Endothelial cell of hepatic sinusoid (primary cell): ENCODE measurements around the gene ECE2.

Experiments
- in situ Hi-C: cut with HindIII; loops from 2 replicates; pipeline ENCODE4 v1.10.0; 2017; ENCODE audit warnings: low sequenced_read_pairs

Gene ECE2

DNA sequence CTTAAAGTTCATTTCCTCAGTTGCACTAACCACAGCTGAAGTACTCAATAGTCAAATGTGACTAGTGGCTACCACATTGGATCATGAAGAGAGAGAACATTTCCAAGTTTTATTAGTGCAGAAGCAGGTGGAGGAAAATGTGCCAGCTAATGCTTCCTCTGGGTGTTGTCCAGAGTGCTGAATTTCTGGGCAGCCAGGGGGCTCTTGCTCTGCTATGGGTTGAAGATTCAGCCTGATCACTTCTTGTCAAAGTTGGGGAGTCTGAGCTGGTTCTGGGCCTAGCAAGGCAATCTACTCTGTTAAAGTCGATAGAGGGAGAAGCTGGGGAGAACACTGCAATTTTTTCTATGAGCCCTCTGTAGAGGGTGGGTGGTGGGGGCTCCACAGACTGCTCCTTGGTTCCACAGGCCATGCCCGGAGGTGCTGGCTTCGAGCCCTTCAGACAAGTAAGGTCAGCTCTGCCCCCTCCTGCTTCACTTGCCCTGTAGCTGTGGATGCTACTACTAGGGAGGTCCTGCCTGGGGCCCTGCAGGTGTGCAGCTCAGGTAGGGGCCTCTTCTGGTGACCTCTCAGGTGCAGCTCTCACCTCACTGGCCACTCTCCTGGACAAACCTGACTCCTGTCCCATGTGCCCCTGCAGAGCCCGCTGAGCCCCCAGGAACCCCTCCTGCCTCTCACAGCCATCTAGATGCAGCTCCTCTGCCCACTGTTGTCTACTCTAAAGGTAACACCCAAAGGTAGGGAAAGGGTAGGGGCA lies 35.3 kb upstream of the ECE2 start:
- in situ Hi-C loops, result no loop called here

GRCh38 chr3:184241141-184241446 lies 34.7 kb upstream of the ECE2 start:
- in situ Hi-C loops, result no loop called here

- in situ Hi-C loops, result no loop called here
Observed at GRCh38 chr3:184241447-184242296, 34.1 kb upstream of the ECE2 start.

- in situ Hi-C loops, result no loop called here
Observed at GRCh38 chr3:184242297-184242685, 33.5 kb upstream of the ECE2 start.

- in situ Hi-C loops, result no loop called here
Observed at GRCh38 chr3:184248454-184249411, 27.1 kb upstream of the ECE2 start, which contains the start of gene ALG3. Gene ALG3 (minus strand): TSS chr3:184248962. CDS start chr3:184248940, 22 bp downstream.

- in situ Hi-C loops, result loop anchor here (5.0 kb wide), 1 partner anchor 352 kb away; no protein-coding TSS in a partner anchor
Observed at GRCh38 chr3:184249412-184250166, 26.2 kb upstream of the ECE2 start, which contains the start of gene EEF1AKMT4. Gene EEF1AKMT4 (plus strand): TSS chr3:184249672. CDS start chr3:184249695, 23 bp downstream.

DNA sequence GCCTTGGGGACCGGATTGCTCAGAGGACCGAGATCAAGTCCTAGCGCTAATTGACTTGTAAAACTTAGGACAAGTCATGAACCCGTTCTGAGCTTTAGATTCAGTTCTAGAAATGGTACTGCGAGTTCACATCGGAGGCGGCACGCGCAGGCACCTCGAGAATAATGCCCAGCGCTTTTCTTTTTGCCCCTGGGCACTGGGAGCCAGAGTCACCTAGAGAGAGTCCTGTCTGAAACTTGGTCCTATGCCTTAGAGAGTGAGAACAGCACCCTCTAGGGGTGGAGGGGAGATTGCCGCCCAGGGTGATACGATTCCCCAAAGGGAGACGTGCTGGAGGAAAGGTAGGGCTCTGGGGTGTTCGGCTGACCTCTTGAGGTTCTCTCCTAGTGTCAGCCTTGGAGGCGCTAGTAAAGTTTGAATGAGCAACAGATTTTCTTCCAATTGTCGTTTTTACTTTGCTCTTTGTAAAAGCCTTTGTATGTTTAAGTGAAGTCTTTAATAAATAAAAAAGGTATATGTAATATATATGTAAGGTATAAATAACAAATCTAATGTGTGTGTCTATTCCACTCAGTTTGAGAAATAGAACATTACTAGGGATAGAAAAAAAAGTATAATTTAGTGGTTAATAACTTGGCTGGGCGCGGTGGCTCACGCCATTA lies 25.5 kb upstream of the ECE2 start:
- in situ Hi-C loops, result loop anchor here (5.0 kb wide), 1 partner anchor 353 kb away; no protein-coding TSS in a partner anchor

DNA sequence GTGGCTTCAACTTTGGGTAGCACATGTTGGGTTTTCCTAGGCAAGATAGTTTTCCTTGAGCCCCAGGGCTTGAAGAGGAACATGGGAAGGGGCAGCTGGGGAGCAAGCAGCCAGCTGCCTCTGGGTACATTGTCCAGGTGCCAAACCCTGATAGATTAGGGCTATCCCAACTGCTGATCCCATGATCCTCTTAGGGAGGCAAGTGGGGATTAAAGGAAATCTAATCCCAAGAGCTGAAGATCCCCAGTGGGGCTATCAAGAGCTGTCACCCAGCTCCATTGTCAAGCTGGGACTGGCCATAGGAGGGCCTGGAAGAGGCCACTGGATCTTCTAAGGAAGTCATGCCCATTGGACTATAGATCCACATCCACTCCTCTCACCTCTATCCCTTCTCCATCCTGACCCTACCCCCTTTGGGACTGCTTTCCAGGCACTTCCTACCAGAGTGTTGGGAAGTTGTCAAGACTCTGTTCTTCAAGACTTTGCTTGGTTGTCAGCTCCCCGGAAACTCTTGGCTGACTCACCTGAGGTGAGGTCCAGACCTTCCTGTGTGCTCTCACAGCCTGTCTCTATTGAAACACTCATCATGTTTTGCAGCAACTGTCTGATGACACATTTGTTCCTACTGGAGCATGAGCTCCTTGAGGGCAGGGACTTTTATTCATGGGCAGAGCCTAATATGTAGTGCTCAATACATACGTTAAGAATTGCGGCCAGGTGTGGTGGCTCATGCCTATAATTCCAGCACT lies 20.4 kb upstream of the ECE2 start:
- in situ Hi-C loops, result no loop called here

GRCh38 chr3:184257083-184257915 lies 18.5 kb upstream of the ECE2 start:
- in situ Hi-C loops, result no loop called here

DNA sequence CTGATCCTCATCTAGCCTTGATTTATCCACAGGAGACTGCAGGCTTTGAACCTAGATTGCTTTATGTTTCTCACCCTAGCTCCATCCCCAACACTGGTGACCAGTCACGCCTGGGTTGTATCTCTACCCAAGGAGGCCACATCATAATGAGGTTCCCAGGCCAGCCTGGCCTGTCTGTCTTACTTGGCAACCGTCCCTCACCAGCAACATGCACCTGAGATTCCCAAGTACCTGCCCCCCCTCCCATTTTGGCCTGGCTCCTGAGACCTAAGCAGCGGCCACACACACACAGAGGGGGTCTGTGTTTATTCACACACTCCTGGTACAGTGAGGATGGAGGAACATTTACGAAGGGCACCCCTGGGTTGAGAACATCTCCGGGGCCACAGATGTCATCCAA lies 16.9 kb upstream of the ECE2 start:
- in situ Hi-C loops, result no loop called here

- in situ Hi-C loops, result no loop called here
Observed at GRCh38 chr3:184259396-184259877, 16.4 kb upstream of the ECE2 start.

DNA sequence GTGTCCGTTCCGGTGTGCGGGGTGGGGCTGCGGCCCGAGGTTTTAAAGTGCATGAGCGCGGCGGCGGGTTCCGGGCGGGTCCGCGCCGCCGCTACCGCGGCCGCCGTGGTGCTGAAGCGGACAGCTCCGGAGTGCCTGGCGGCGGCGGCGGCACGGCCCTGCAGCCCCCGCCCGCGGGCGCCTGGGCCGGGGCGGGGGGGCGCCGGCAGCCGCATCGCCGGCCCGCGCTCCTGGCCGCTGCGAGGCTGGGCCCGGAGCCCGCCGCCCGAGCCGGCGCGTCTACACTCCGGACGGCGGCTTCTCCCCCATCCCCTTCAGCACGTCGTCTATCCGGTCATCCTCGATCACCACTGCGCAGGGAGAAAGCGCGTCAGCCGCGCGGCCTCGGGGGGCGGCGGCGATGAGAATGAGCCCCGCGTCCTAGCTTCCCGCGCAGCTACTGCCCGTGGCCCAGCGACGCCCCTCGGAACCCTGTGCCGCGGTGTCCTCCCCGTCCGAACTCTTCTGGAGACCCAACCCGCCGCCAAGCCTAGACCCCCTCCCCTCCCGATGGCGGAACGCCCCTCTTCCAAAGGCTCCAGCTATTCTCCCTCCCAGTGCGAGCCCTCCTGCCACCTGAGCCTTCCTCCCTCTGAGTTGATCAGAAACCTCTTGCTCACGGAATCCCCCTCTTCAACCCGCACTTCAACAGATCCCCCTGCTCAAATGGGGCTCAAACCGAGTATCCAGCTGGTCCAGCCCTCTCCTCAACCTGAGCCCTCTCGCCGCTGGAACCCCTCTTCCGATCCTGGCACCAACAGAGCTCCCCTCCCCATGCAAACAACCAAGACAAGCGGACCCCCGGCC lies 15.7 kb upstream of the ECE2 start:
- in situ Hi-C loops, result no loop called here

DNA sequence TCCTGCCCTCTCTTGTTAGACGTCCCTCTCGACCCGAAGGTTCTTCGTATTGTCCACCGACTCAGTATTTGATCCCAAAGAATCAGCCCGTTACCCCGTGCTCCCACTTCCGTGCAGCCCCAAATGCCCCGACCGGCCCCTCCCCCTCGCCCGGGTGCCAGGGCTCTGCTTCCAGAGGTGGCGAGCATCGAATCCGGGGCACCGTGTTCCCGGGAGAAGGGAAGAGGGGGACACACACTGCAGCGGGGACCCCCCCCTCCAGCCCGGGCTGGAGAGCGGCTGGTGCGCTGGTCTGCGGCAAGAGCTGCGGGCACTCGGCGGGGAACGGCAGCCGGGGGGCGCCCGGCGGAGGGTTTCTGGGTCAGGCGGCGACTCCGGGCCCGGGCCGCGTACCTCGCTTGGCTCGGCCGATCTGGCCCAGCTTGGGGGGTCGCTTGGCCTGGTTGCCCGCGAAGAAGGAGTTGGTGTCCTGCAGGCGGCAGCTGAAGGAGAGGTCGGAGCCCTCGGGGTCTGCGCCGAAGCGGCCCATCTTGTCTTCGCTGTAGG lies 15.0 kb upstream of the ECE2 start:
- in situ Hi-C loops, result no loop called here

- in situ Hi-C loops, result no loop called here
Observed at GRCh38 chr3:184261270-184261853, 14.5 kb upstream of the ECE2 start, which contains the start of gene CAMK2N2. Gene CAMK2N2 (minus strand): TSS chr3:184261553. CDS start chr3:184261285, 268 bp downstream.

GRCh38 chr3:184261854-184262763 lies 13.7 kb upstream of the ECE2 start:
- in situ Hi-C loops, result no loop called here
